Panc1 (cell line): ENCODE measurements around the gene RPP38. TPM values are rescaled to one million over a fixed set of nuclear protein-coding genes. Genes with fewer than 3 reads are reported as not detected.

Source experiments
- ATAC-seq: fragments of 200-7000 bp; cut with Tn5 transposase; 2 replicates; pipeline ENCODE4 v1.9.1; 2020; ENCODE audit warnings: mild to moderate bottlenecking, moderate library complexity
- BruUV-seq: library from RNA; stranded (reverse); fragments of 400-500 nt; replicated peaks from 2 replicates; lab custom pipeline; 2021; lab: Mats Ljungman, UMichigan
- CTCF ChIA-PET: fragments of 300-600 bp; sonication (Branson Sonifier 250); formaldehyde crosslinking; loops from one replicate; lab custom pipeline; 2022; ENCODE audit warnings: antibody characterized with exemption; lab: Charles Lee
- POLR2A ChIA-PET: fragments of 300-600 bp; sonication (Branson Sonifier 250); formaldehyde crosslinking; loops from one replicate; lab custom pipeline; 2022; ENCODE audit warnings: antibody characterized with exemption; lab: Charles Lee
- DNase-seq: peaks from one replicate; pipeline ENCODE4 v3.0.0-alpha.2; 2010; ENCODE audit warnings: low read depth, low spot score
- H3K27ac ChIP-seq: 2 replicates; pipeline ENCODE4 v1.5.1; 2011; ENCODE audit warnings: mild to moderate bottlenecking, low read length, inconsistent platforms
- H3K27me3 ChIP-seq: fragments of 200-500 bp; sonication (Bioruptor generic); 2 replicates; pipeline ENCODE4 v1.6.0; 2014; ENCODE audit warnings: low read length, inconsistent platforms; ENCODE audit not compliant: control insufficient read depth, insufficient read depth
- H3K36me3 ChIP-seq: fragments of 200-500 bp; sonication (Bioruptor generic); 2 replicates; pipeline ENCODE4 v1.5.1; 2014; ENCODE audit warnings: inconsistent platforms, mild to moderate bottlenecking, low read length, moderate library complexity; ENCODE audit not compliant: control insufficient read depth, insufficient read depth
- H3K4me1 ChIP-seq: 2 replicates; pipeline ENCODE4 v1.5.1; 2011; ENCODE audit warnings: inconsistent platforms, mild to moderate bottlenecking, low read length, moderate library complexity; ENCODE audit not compliant: control insufficient read depth, insufficient read depth
- H3K4me3 ChIP-seq, 2 experiments: 2 replicates each; pipeline ENCODE4 v1.5.1; 2011 to 2012; ENCODE audit warnings: low read depth in 2 of 2, low read length in 2 of 2, mild to moderate bottlenecking in 2 of 2, inconsistent platforms in 1 of 2, moderate library complexity in 1 of 2
- H3K9me3 ChIP-seq: fragments of 200-500 bp; sonication (Bioruptor generic); 2 replicates; pipeline ENCODE4 v1.5.1; 2014; ENCODE audit warnings: low read depth, mild to moderate bottlenecking, inconsistent platforms, low read length, moderate library complexity; ENCODE audit not compliant: control insufficient read depth, insufficient read depth
- POLR2AphosphoS5 ChIP-seq: IDR thresholded peaks from 2 replicates; pipeline ENCODE4 v1.6.1; 2012; ENCODE audit warnings: mild to moderate bottlenecking, low read depth, low read length, moderate library complexity
- SIN3A ChIP-seq: IDR thresholded peaks from 2 replicates; pipeline ENCODE4 v1.6.1; 2012; ENCODE audit warnings: low read depth, mild to moderate bottlenecking, low read length, moderate library complexity, borderline replicate concordance; ENCODE audit not compliant: insufficient read depth
- TCF7L2 ChIP-seq: IDR thresholded peaks from 2 replicates; pipeline ENCODE4 v1.6.1; 2011; ENCODE audit warnings: mild to moderate bottlenecking, low read depth, low read length, inconsistent platforms
- in situ Hi-C: cut with HindIII; loops from 2 replicates; pipeline ENCODE4 v1.10.0; 2016; ENCODE audit warnings: low sequenced_read_pairs, low pct_unique_long_range_greater_than_20kb
- intact Hi-C: fragments of 100-400 bp; cut with micrococcal nuclease; formaldehyde crosslinking; loops from one replicate; pipeline ENCODE4 v1.10.0; 2022; ENCODE audit not compliant: unreplicated experiment
- total RNA-seq: library from RNA; stranded (reverse); gene quantifications from one replicate; pipeline ENCODE4 v1.2.1, GENCODE V29; 2021; ENCODE audit not compliant: unreplicated experiment
- TF ChIP-seq, protein P1 (sequence below), 2 experiments: IDR thresholded peaks; 2 replicates each; pipeline ENCODE4 v1.6.1; 2011 to 2012; ENCODE audit warnings: low read depth in 2 of 2, control low read depth in 1 of 2, low read length in 1 of 2, mild to moderate bottlenecking in 1 of 2, moderate library complexity in 1 of 2; ENCODE audit not compliant: insufficient read depth in 1 of 2
- TF ChIP-seq, protein P2 (sequence below): fragments of 450-650 bp; IDR thresholded peaks from 2 replicates; pipeline ENCODE4 v1.5.1; 2017; ENCODE audit warnings: mild to moderate bottlenecking

RPP38 gene
- total RNA-seq, 1 experiment from 2014 or later: 19.9 TPM

DNA sequence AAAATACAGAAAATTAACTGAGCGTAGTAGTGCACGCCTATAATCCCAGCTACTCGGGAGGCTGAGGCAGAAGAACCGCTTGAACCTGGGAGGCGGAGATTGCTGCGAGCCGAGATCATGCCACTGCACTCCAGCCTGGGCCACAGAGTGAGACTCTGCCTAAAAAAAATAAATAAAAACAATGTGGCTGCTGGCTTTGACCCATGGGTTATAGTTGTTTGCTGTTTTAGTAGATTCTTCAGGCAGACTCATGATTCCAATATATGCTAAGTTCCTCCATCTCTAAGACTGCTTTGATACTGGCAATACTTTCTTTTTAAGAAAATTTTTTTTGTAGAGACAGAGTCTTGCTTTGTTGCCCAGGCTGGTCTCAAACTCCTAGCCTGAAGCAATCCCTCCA lies 45.0 kb upstream of the RPP38 start:
- H3K4me3 ChIP-seq: no peak overlapping the region
- TF ChIP-seq, protein P1, sequence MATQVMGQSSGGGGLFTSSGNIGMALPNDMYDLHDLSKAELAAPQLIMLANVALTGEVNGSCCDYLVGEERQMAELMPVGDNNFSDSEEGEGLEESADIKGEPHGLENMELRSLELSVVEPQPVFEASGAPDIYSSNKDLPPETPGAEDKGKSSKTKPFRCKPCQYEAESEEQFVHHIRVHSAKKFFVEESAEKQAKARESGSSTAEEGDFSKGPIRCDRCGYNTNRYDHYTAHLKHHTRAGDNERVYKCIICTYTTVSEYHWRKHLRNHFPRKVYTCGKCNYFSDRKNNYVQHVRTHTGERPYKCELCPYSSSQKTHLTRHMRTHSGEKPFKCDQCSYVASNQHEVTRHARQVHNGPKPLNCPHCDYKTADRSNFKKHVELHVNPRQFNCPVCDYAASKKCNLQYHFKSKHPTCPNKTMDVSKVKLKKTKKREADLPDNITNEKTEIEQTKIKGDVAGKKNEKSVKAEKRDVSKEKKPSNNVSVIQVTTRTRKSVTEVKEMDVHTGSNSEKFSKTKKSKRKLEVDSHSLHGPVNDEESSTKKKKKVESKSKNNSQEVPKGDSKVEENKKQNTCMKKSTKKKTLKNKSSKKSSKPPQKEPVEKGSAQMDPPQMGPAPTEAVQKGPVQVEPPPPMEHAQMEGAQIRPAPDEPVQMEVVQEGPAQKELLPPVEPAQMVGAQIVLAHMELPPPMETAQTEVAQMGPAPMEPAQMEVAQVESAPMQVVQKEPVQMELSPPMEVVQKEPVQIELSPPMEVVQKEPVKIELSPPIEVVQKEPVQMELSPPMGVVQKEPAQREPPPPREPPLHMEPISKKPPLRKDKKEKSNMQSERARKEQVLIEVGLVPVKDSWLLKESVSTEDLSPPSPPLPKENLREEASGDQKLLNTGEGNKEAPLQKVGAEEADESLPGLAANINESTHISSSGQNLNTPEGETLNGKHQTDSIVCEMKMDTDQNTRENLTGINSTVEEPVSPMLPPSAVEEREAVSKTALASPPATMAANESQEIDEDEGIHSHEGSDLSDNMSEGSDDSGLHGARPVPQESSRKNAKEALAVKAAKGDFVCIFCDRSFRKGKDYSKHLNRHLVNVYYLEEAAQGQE (IDR thresholded peaks at IDR 0.05; ENCODE audit: insufficient read depth in 1 of 2, low read depth in 2 of 2, low read length in 1 of 2): no peak
- TF ChIP-seq TCF7L2 (no peak), POLR2AphosphoS5 (no peak), SIN3A (no peak)
- TF ChIP-seq, protein P2, sequence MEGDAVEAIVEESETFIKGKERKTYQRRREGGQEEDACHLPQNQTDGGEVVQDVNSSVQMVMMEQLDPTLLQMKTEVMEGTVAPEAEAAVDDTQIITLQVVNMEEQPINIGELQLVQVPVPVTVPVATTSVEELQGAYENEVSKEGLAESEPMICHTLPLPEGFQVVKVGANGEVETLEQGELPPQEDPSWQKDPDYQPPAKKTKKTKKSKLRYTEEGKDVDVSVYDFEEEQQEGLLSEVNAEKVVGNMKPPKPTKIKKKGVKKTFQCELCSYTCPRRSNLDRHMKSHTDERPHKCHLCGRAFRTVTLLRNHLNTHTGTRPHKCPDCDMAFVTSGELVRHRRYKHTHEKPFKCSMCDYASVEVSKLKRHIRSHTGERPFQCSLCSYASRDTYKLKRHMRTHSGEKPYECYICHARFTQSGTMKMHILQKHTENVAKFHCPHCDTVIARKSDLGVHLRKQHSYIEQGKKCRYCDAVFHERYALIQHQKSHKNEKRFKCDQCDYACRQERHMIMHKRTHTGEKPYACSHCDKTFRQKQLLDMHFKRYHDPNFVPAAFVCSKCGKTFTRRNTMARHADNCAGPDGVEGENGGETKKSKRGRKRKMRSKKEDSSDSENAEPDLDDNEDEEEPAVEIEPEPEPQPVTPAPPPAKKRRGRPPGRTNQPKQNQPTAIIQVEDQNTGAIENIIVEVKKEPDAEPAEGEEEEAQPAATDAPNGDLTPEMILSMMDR: no peak
- intact Hi-C loops: no loop called here
- POLR2A ChIA-PET: no interaction called here
- H3K27ac ChIP-seq: no peak overlapping the region
- DNase-seq: no peak
- no peaks in the 10 kb centered on the region for H3K36me3 ChIP-seq
- H3K27me3 ChIP-seq: no peaks in the 10 kb centered on the region
- CTCF ChIA-PET: no interaction called here
- in situ Hi-C loops: no loop called here
- ATAC-seq: no peak
- no TSS peak for BruUV-seq
- no peaks in the 10 kb centered on the region for H3K9me3 ChIP-seq
- no peaks in the 10 kb centered on the region for H3K4me1 ChIP-seq

DNA sequence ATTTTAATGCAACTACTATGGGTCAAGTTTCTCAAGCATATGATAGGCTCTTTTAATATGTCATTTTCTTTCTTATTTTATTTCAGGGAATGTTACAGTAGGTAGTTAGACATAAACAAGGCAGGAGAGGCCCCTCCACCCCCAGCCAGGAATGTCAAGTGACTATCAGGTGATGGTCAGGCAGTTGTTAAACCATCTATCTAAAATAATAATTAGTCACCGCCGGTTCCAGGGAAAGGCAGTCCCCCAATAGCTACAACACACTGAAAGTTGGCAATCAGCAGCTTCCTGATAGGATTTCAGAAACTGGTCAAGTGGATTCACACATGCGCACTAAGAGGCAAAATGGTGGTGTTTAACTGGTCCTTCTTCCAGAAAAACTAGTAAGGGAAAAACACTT lies 44.1 kb upstream of the RPP38 start:
- ChIA-PET CTCF (no interaction called here), POLR2A (no interaction called here)
- no peak for DNase-seq

More for the DNA sequence above, 44.1 kb upstream of the RPP38 start:
- ATAC-seq: no peak
- no TSS peak for BruUV-seq
- H3K4me3 ChIP-seq: no peak overlapping the region
- intact Hi-C loops (no loop called here), in situ Hi-C loops (no loop called here)
- TF ChIP-seq, protein P1 (IDR thresholded peaks at IDR 0.05; ENCODE audit: insufficient read depth in 1 of 2, low read depth in 2 of 2, low read length in 1 of 2): no peak
- TF ChIP-seq, protein P2: no peak
- TF ChIP-seq POLR2AphosphoS5 (no peak), TCF7L2 (no peak), SIN3A (no peak)
- H3K36me3 ChIP-seq: no peaks in the 10 kb centered on the region
- H3K9me3 ChIP-seq: no peaks in the 10 kb centered on the region
- no peaks in the 10 kb centered on the region for H3K27me3 ChIP-seq
- H3K27ac ChIP-seq: no peak overlapping the region
- no peaks in the 10 kb centered on the region for H3K4me1 ChIP-seq
